Activated CD4-positive, alpha-beta T cell treated with anti-CD3 and anti-CD28 coated beads for 36 hours (primary cell): Measurements from ENCODE around the gene FURIN. TPM values are rescaled to one million over a fixed set of nuclear protein-coding genes. Genes with fewer than 3 reads are reported as not detected.
"Not testable (repeated sequence)": the region's sequence is repeated elsewhere in the genome, so short reads cannot be mapped to it uniquely, and the experiment has no call there.

Experiments
- ATAC-seq: fragments of 200-7000 bp; cut with Tn5 transposase; one replicate; pipeline ENCODE4 v1.10.0; 2021; ENCODE audit warnings: mild to moderate bottlenecking, moderate library complexity
- CTCF ChIA-PET: fragments of 350-600 bp; sonication (Branson Sonifier 250); formaldehyde crosslinking; loops from one replicate; lab custom pipeline; 2021; ENCODE audit warnings: antibody characterized with exemption; lab: Charles Lee
- POLR2A ChIA-PET: fragments of 350-600 bp; sonication (Branson Sonifier 250); formaldehyde crosslinking; loops from one replicate; lab custom pipeline; 2021; ENCODE audit warnings: antibody characterized with exemption, inconsistent platforms; lab: Charles Lee
- DNase-seq: peaks from one replicate; pipeline ENCODE4 v3.0.0-alpha.2; 2020
- H3K27ac Mint-ChIP-seq: one replicate; pipeline ENCODE4 v1.8.0; 2021; ENCODE audit warnings: mixed read lengths
- H3K27me3 Mint-ChIP-seq: one replicate; pipeline ENCODE4 v1.8.0; 2021; ENCODE audit warnings: mixed read lengths
- H3K36me3 Mint-ChIP-seq: one replicate; pipeline ENCODE4 v1.8.0; 2021; ENCODE audit warnings: low read depth, mixed read lengths
- H3K4me1 Mint-ChIP-seq: one replicate; pipeline ENCODE4 v1.8.0; 2021; ENCODE audit warnings: mixed read lengths
- H3K4me3 Mint-ChIP-seq: one replicate; pipeline ENCODE4 v1.8.0; 2021; ENCODE audit warnings: mild to moderate bottlenecking, moderate library complexity, mixed read lengths
- H3K9me3 Mint-ChIP-seq: one replicate; pipeline ENCODE4 v1.8.0; 2021; ENCODE audit warnings: low read depth, mixed read lengths
- intact Hi-C, 2 experiments: fragments of 100-400 bp; cut with DNase I in 1 of 2; cut with micrococcal nuclease in 1 of 2; formaldehyde crosslinking; loops; one replicate each; pipeline versions ENCODE4 v1.14.2 to v1.15.1; 2022 to 2024; cut with DNase I, micrococcal nuclease
- total RNA-seq, 2 experiments: library from RNA; stranded (reverse); gene quantifications; one replicate each; pipeline ENCODE4 v1.2.3, GENCODE V29; 2021

The FURIN gene
- total RNA-seq, 2 experiments from 2014 or later, result 406 to 422 TPM

GRCh38 chr15:90889313-90889730 lies 20.9 kb downstream of the FURIN start:
- intact Hi-C loops, result loop anchor here (5.0 to 10.0 kb wide), 2 partner anchors 195 to 227 kb away; no protein-coding TSS in a partner anchor
- no peak for DNase-seq
- no peak for ATAC-seq
- Mint-ChIP-seq H3K36me3 (peaks cover 5% of the 10 kb centered on the region), H3K9me3 (no peaks in the 10 kb centered on the region), H3K4me1 (peaks cover 12% of the 10 kb centered on the region), H3K4me3 (no peak overlapping the region), H3K27me3 (peaks cover 3% of the 10 kb centered on the region), H3K27ac (no peak overlapping the region)
- CTCF ChIA-PET, result interaction anchor here (0.8 to 1.7 kb wide), 4 partner anchors 13 to 588 kb away, joined by 3 to 6 read pairs (median 3); partner anchors contain the start of gene MAN2A2
- POLR2A ChIA-PET, result no interaction called here

DNA sequence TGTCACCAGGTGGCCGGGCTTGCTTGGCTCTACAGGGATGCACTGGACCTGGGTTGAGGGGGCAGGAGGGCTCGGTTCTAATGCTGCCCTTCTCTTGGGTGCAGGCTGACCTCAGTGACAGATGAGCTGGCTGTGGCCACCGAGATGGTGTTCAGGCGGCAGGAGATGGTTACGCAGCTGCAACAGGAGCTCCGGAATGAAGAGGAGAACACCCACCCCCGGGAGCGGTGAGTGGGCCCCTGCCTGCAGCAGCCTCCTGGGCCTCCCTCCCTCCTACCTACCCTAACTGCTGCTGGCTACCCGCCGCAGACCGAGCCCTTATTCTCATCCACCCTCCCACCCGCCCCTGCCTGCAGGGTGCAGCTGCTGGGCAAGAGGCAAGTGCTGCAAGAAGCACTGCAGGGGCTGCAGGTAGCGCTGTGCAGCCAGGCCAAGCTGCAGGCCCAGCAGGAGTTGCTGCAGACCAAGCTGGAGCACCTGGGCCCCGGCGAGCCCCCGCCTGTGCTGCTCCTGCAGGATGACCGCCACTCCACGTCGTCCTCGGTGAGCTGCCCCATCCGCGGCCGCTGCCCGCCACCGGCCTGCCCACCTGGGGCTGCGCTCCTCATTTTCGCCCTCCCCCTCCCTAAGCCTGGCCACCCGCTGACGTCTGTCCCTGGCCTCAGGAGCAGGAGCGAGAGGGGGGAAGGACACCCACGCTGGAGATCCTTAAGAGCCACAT lies 21.5 kb downstream of the FURIN start:
- CTCF ChIA-PET, result interaction anchor here (0.8 to 1.7 kb wide), 4 partner anchors 13 to 588 kb away, joined by 3 to 6 read pairs (median 3); partner anchors contain the start of gene MAN2A2
- no peak overlapping the region for H3K27ac Mint-ChIP-seq
- POLR2A ChIA-PET, result no interaction called here

GRCh38 chr15:90890839-90891238 lies 22.5 kb downstream of the FURIN start:
- no peak overlapping the region for H3K27ac Mint-ChIP-seq
- H3K9me3 Mint-ChIP-seq, result no peaks in the 10 kb centered on the region
- DNase-seq, result no peak
- peaks cover 5% of the 10 kb centered on the region for H3K36me3 Mint-ChIP-seq
- no peaks in the 10 kb centered on the region for H3K27me3 Mint-ChIP-seq
- intact Hi-C loops, result no loop called here
- H3K4me3 Mint-ChIP-seq, result no peak overlapping the region
- peaks cover 2% of the 10 kb centered on the region for H3K4me1 Mint-ChIP-seq
- ChIA-PET CTCF (no interaction called here), POLR2A (no interaction called here)
- ATAC-seq, result no peak

More for the DNA sequence above, 21.5 kb downstream of the FURIN start:
- DNase-seq (no peak), ATAC-seq (no peak)
- Mint-ChIP-seq H3K4me3 (no peak overlapping the region), H3K36me3 (peaks cover 5% of the 10 kb centered on the region), H3K27me3 (peaks cover 2% of the 10 kb centered on the region), H3K4me1 (peaks cover 11% of the 10 kb centered on the region), H3K9me3 (no peaks in the 10 kb centered on the region)
- intact Hi-C loops, result loop anchor here (5.0 to 10.0 kb wide), 2 partner anchors 195 to 228 kb away; no protein-coding TSS in a partner anchor

GRCh38 chr15:90891346-90891949 lies 23.1 kb downstream of the FURIN start:
- Mint-ChIP-seq H3K4me3 (no peak overlapping the region), H3K4me1 (no peaks in the 10 kb centered on the region), H3K9me3 (no peaks in the 10 kb centered on the region), H3K27me3 (no peaks in the 10 kb centered on the region), H3K27ac (no peak overlapping the region), H3K36me3 (peaks cover 5% of the 10 kb centered on the region)
- ChIA-PET CTCF (no interaction called here), POLR2A (no interaction called here)
- intact Hi-C loops, result no loop called here
- DNase-seq (no peak), ATAC-seq (no peak)

DNA sequence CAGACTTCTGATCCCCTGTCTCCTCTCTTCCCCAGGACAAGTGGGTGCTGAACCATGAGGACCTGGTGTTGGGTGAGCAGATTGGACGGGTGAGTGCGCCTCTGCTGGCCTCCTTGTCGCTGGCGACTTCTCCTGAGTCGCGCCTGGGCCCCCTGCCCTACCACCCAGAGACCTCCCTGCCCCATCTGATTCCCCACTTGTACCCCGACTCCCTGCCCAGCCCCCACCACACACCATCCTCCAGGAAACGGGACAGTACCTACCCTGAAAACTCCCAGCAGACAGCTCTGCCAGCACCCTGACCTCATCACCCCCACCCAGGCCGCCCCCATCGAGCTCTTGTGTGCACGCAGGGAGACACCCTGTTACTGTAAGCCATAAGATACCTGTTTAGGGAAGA lies 23.6 kb downstream of the FURIN start:
- H3K27ac Mint-ChIP-seq, result no peak overlapping the region
- ChIA-PET CTCF (no interaction called here), POLR2A (interaction anchor here (0.6 kb wide), 1 partner anchor 156 kb away, joined by 3 read pairs; no protein-coding TSS in a partner anchor)
- H3K4me3 Mint-ChIP-seq, result no peak overlapping the region
- no peaks in the 10 kb centered on the region for H3K9me3 Mint-ChIP-seq
- no peaks in the 10 kb centered on the region for H3K4me1 Mint-ChIP-seq
- ATAC-seq (no peak), DNase-seq (no peak)
- H3K36me3 Mint-ChIP-seq, result peaks cover 5% of the 10 kb centered on the region
- intact Hi-C loops, result loop anchor here in 1 of 2 experiments (2.0 kb wide), 1 partner anchor 251 kb away; no protein-coding TSS in a partner anchor
- H3K27me3 Mint-ChIP-seq, result no peaks in the 10 kb centered on the region

DNA sequence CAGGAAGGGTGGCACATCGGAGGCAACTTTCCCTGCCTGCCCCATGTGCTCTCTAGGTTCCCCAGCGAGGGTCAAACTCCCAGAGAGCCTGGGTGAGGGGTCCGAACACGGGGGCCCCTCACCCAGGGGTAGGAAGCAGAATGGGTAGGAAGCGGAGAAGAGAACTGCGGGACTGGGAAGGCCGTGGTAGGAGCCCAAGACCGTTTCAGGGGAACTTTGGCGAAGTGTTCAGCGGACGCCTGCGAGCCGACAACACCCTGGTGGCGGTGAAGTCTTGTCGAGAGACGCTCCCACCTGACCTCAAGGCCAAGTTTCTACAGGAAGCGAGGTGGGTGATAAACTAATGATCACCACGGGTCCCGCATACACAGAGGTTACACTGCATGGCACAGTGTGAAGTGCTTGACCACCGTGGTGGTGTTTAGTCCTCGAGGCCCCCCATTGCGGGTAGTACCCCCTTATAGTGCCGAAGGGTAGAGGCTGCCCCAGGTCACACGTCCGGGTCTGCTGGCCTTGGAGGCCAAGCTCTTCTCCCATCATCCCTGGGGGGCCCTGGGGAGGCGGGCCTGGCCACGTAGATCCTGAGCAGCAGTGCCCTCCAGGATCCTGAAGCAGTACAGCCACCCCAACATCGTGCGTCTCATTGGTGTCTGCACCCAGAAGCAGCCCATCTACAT lies 24.2 kb downstream of the FURIN start:
- DNase-seq, result no peak
- no peak for ATAC-seq
- H3K36me3 Mint-ChIP-seq, result peaks cover 5% of the 10 kb centered on the region
- CTCF ChIA-PET, result interaction anchor here (0.8 to 2.7 kb wide), 2 partner anchors 11 to 40 kb away, joined by 5 to 8 read pairs; partner anchors contain the start of genes HDDC3 and MAN2A2
- H3K27me3 Mint-ChIP-seq, result no peaks in the 10 kb centered on the region
- intact Hi-C loops, result loop anchor here in 1 of 2 experiments (2.0 kb wide), 1 partner anchor 252 kb away; no protein-coding TSS in a partner anchor
- H3K4me1 Mint-ChIP-seq, result no peaks in the 10 kb centered on the region
- H3K4me3 Mint-ChIP-seq, result no peak overlapping the region
- no peaks in the 10 kb centered on the region for H3K9me3 Mint-ChIP-seq
- H3K27ac Mint-ChIP-seq, result no peak overlapping the region
- POLR2A ChIA-PET, result interaction anchor here (0.6 kb wide), 1 partner anchor 157 kb away, joined by 3 read pairs; no protein-coding TSS in a partner anchor

DNA sequence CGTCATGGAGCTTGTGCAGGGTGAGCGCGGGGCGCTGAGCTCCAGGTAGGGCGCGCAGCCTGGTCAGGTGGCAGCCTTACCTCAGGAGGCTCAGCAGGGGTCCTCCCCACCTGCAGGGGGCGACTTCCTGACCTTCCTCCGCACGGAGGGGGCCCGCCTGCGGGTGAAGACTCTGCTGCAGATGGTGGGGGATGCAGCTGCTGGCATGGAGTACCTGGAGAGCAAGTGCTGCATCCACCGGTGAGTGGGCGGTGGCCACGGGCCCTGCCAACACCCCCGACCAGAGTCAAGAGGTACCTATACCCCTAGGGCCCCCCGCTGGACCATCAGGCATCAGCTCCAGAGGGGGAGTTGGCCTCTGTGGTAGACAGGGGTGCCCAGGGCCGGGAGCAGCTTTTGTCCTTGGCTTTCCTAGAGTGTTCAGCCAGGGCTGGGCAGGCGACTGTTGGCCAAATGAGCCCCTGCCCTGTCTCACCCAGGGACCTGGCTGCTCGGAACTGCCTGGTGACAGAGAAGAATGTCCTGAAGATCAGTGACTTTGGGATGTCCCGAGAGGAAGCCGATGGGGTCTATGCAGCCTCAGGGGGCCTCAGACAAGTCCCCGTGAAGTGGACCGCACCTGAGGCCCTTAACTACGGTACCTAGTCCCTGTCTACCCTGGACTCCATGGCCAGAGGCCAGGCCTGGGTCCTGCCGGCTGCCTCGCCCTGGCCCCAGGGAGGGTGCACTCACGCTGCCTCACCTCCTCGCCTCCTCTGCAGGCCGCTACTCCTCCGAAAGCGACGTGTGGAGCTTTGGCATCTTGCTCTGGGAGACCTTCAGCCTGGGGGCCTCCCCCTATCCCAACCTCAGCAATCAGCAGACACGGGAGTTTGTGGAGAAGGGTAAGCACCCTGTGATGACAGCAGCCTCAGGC lies 25.0 kb downstream of the FURIN start:
- CTCF ChIA-PET, result interaction anchor here (0.8 to 2.7 kb wide), 3 partner anchors 10 to 41 kb away, joined by 5 to 8 read pairs (median 5); partner anchors contain the start of genes HDDC3, MAN2A2 and UNC45A
- H3K36me3 Mint-ChIP-seq, result peaks cover 3% of the 10 kb centered on the region
- intact Hi-C loops, result loop anchor here in 1 of 2 experiments (2.0 kb wide), 1 partner anchor 253 kb away; no protein-coding TSS in a partner anchor
- H3K27me3 Mint-ChIP-seq, result no peaks in the 10 kb centered on the region
- no peaks in the 10 kb centered on the region for H3K4me1 Mint-ChIP-seq
- no peaks in the 10 kb centered on the region for H3K9me3 Mint-ChIP-seq
- DNase-seq, result peak; percentile 38
- POLR2A ChIA-PET, result interaction anchor here (0.6 kb wide), 1 partner anchor 11 kb away, joined by 3 read pairs; no protein-coding TSS in a partner anchor
- no peak overlapping the region for H3K27ac Mint-ChIP-seq
- no peak overlapping the region for H3K4me3 Mint-ChIP-seq
- ATAC-seq, result peak; percentile 37

DNA sequence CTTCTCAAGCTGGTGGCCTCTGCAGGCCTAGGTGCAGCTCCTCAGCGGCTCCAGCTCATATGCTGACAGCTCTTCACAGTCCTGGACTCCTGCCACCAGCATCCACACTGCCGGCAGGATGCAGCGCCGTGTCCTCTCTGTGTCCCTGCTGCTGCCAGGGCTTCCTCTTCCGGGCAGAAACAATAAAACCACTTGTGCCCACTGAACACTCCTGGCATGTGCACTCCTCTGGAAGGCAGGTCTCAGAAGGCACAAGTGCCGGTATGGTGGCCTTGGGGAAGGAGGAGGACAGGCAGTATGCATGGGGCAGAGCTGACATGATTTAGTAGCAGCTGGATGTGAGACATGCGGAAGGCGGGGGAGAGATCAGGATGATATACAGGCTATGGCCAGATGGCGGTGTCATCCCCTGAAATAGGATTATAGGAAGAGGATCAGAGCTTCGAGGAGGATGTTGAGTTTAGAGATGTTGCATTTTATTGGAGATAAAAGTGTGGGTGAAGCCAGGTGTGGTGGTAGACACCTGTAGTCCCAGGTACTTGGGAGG lies 27.3 kb downstream of the FURIN start:
- H3K4me1 Mint-ChIP-seq, result no peaks in the 10 kb centered on the region
- H3K27ac Mint-ChIP-seq, result no peak overlapping the region
- peak; percentile 9 for ATAC-seq

DNA sequence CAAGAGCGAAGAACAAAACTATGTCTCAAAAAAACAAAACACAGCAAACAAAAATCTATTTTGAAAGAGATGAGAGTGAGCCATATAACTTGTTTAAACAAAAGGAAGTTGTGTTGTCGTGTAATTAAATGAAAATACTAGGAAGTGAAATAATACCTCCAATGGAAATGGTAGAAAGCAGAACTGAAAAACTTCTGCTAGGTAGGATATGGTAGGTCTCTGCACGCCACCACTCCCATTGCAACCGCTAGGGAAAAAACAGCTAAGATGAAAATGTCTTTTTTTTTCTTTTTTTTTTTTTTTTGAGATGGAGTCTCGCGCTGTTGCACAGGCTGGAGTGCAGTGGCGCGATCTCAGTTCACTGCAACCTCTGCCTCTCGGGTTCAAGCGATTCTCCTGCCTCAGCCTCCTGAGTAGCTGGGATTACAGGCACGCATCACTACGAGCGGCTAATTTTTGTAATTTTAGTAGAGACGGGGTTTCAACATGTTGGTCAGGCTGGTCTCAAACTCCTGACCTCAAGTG lies 28.8 kb downstream of the FURIN start:
- H3K27me3 Mint-ChIP-seq, H3K9me3 Mint-ChIP-seq, H3K27ac Mint-ChIP-seq, POLR2A ChIA-PET, intact Hi-C loops, H3K4me3 Mint-ChIP-seq, DNase-seq, ATAC-seq, H3K36me3 Mint-ChIP-seq, H3K4me1 Mint-ChIP-seq: not testable (repeated sequence)
- CTCF ChIA-PET, result interaction anchor here (1.1 to 1.4 kb wide), 2 partner anchors 11 to 35 kb away, joined by 4 to 5 read pairs; partner anchors contain the start of gene HDDC3

More for the DNA sequence above, 27.3 kb downstream of the FURIN start:
- Mint-ChIP-seq H3K9me3 (no peaks in the 10 kb centered on the region), H3K36me3 (no peaks in the 10 kb centered on the region), H3K27me3 (no peaks in the 10 kb centered on the region), H3K4me3 (no peak overlapping the region)
- CTCF ChIA-PET, result interaction anchor here (0.6 to 2.4 kb wide), 8 partner anchors 9 to 272 kb away, joined by 3 to 13 read pairs (median 3); partner anchors contain the start of gene HDDC3
- POLR2A ChIA-PET, result interaction anchor here (0.6 kb wide), 1 partner anchor 63 kb away, joined by 3 read pairs; no protein-coding TSS in a partner anchor
- DNase-seq, result no peak
- intact Hi-C loops, result no loop called here
